Placental pericyte (primary cell): ENCODE results near the gene TRHDE. TPM values are rescaled to one million over a fixed set of nuclear protein-coding genes. Genes with fewer than 3 reads are reported as not detected.

Source experiments
- total RNA-seq: library from RNA; depleted of rRNA; stranded (reverse); fragments of >200 nt; gene quantifications from 2 replicates; pipeline ENCODE4 v1.2.3, GENCODE V29; 2012

TRHDE gene, protein sequence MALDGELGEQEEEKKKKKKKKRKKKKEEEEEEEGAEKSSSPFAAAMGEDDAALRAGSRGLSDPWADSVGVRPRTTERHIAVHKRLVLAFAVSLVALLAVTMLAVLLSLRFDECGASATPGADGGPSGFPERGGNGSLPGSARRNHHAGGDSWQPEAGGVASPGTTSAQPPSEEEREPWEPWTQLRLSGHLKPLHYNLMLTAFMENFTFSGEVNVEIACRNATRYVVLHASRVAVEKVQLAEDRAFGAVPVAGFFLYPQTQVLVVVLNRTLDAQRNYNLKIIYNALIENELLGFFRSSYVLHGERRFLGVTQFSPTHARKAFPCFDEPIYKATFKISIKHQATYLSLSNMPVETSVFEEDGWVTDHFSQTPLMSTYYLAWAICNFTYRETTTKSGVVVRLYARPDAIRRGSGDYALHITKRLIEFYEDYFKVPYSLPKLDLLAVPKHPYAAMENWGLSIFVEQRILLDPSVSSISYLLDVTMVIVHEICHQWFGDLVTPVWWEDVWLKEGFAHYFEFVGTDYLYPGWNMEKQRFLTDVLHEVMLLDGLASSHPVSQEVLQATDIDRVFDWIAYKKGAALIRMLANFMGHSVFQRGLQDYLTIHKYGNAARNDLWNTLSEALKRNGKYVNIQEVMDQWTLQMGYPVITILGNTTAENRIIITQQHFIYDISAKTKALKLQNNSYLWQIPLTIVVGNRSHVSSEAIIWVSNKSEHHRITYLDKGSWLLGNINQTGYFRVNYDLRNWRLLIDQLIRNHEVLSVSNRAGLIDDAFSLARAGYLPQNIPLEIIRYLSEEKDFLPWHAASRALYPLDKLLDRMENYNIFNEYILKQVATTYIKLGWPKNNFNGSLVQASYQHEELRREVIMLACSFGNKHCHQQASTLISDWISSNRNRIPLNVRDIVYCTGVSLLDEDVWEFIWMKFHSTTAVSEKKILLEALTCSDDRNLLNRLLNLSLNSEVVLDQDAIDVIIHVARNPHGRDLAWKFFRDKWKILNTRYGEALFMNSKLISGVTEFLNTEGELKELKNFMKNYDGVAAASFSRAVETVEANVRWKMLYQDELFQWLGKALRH
- total RNA-seq = 0.66 and 6.3 TPM in 2 replicates

DNA sequence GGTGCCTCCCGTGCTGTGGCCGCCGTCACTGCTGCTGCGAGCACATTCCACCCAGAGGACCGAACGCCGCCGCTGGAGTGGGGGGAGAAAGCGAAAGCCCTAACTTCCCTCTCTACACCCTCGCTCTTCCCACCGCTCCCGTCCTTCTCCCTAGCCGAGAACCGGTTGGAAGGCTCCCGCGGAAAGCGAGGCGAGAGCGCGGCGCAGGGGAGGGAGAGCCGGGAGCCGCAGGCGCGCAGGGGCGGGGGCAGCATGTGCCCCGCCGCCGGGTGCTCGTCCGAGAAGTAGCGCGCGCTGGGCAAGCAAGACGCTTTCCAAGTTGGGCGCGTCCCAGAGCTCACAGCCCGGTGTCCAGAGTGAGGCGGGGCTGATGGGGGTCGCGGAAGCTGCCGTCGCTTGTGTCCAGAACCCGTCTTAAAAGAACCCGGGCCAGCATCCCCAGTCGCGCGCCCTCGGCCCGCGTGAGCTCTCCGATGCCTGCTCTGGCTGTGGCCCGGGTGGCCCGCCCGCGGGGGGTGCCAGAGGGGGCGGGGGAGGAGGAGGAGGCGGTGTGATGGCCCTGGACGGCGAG is at the start of gene TRHDE:
Gene TRHDE (plus strand): TSS at position 280 of the 571 bp plus-strand sequence. CDS start 274 bp downstream, at position 554.

